Measurements from ENCODE around the gene TMEM8B.
"Not testable (repeated sequence)": the region's sequence is repeated elsewhere in the genome, so short reads cannot be mapped to it uniquely, and the experiment has no call there.

TMEM8B gene

DNA sequence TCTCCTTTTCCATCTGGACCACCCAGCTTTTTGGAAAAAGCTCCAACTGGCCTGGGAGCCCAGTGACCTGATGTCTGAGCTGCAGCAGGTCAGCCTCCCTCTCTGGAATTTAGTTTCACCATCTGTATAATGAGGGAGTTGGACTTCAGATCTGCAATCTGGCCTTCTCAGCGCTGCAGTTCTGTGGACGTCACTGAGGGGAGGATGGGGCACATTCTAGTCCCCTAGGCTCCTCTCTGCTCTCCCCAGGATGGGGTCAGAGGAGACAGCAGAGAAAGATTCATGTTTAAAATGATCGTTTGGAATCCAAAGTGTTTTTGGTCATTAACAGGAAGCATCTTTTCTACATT lies 30.9 kb downstream of the TMEM8B start:
- no peak for DNase-seq (ENCODE audit: low read depth, low spot score)
- no peak overlapping the region for H3K27ac ChIP-seq

DNA sequence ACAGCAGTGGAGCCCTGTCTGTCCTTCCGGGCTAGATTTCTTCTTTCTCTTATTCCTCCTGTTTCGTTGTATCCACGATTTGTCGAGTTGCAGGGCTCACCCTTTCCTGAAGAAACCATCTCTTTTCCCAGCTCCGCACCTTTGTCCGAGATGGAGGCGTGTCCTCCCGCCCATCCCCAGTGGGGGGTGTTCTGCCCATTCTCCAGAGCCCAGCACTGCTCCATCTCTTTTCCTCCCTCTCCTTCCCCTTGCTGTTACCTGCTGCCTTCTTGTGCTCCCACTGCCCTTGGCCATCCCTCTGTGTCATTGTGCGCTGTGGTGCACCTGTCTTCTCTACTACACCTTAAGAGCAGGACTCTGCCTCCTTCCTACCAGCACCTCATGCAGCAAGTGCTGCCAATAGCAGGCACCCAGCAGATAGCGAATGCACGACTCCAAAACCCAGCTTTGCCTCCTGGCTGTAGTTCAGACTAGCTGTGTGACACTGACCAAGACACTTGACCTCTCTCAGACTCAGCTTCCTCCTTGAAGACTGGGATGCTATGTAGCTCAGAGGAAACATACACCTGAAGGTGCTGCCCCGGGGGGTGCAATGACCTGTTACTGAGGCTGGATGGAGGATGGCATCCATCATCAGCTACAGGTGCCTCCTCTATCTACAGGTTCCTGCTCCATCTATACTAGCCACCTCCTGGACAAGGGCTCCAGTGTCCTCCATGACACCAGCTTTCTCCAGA lies 32.3 kb downstream of the TMEM8B start:
- no peak overlapping the region for H3K27ac ChIP-seq
- DNase-seq (ENCODE audit: low read depth, low spot score): no peak

DNA sequence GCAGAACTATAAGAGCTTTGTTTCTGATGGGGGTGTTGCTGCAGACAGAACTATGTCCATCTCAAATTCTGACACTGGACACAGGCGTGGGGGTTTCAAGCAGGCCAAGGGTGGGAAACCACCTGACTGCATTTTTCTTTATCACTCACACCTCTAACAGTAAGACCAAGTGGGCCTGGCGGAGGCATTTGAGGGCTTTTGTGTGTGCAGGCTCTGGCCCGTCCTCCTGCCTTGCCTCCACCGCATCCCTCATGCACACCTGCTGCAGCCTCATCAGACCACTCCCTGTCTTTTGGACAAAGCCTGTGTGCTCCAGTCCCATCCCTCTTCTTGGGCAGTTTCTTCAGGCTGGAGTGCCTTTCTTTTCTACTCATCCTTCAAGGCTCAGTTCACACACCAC lies 33.3 kb downstream of the TMEM8B start:
- no peak for DNase-seq (ENCODE audit: low read depth, low spot score)
- H3K27ac ChIP-seq: no peak overlapping the region

DNA sequence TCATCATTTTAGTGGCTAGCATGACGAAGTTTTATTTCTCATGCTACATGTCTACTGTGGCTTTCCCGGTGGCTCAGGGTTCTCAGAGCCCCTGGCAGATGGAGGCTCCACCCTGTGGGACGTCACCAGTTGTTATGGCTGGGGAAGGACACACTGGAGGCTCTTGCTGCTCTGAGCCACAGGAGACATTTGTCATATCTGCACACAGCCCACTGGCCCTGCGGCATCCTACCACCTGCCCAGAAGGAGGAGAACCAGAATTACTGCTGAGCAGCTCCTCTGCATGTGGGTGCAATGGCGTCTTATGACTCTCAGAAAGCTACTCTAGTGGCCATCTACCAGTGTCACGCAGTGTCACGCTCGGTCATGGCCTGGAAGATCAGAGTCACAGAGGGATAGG lies 34.6 kb downstream of the TMEM8B start:
- no peak overlapping the region for H3K27ac ChIP-seq
- DNase-seq (ENCODE audit: low read depth, low spot score): no peak

DNA sequence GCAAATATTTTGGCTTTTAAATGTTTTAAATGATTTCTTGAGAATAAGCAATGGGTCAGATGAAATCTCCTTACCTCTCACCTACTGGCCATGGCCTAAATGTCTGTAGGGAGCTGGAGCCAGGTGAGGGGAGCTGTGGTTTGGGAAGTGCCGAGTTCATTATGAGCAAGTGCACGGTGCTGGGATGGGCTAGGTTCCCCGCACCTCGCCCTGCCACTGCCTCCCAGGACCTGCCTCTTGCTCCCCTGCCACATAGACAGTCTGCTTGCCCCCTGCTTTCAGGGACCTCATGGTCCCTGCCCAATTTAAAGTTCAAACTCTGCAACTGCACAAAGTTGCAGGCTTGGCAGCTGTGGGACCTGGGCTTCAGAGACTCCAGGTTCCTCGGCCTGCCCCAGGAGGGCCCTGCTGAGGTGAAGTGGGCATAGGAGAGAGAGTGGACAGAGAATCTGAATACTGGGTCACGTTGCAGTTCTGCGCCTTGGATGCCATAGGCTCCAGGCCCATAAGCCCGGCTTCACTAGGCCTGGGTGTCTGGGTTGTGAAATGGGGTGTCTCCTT lies 35.7 kb downstream of the TMEM8B start:
- DNase-seq (ENCODE audit: low read depth, low spot score): no peak
- H3K27ac ChIP-seq: no peak overlapping the region

DNA sequence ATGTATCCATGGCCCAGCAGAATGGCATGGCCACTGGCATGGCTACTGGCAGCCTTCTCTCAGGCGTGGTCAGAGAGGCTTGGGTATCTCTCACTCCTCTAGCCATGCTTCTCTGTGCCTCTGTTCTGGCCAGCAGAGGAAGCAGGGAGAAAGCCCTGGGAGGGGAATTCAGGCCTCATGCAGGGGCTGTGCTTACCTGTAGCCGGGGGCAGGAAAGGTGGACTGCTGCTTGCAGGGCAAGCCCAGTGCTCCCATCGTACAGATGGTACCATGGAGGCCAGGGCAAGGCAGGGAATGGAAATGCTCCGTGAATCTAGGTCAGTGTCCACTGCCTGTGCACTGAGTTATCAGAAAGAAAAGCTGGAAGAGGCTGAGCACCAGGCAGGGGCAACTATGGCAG lies 38.5 kb downstream of the TMEM8B start:
- H3K27ac ChIP-seq: no peak overlapping the region
- DNase-seq (ENCODE audit: low read depth, low spot score): no peak

DNA sequence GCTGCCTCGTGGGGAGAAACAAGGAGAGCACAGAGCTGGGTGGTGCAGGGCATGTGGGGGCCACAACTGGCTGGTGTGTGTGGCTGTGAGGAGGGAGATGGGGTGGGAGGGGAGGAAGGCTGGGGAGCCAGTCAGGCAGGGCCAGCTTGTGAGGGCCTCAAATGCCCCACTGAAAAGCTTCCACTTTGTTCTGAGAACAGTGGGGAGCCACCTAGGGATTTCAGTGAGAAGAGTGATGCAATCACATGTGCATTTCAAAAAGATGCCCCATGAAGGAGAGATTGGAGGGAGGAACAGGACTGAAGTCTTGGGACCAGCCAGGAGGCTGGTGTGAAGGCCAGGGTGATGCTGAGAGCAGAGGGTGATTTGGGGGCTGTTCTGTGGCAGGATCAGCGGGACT lies 39.9 kb downstream of the TMEM8B start:
- DNase-seq (ENCODE audit: low read depth, low spot score): no peak
- H3K27ac ChIP-seq: no peak overlapping the region

DNA sequence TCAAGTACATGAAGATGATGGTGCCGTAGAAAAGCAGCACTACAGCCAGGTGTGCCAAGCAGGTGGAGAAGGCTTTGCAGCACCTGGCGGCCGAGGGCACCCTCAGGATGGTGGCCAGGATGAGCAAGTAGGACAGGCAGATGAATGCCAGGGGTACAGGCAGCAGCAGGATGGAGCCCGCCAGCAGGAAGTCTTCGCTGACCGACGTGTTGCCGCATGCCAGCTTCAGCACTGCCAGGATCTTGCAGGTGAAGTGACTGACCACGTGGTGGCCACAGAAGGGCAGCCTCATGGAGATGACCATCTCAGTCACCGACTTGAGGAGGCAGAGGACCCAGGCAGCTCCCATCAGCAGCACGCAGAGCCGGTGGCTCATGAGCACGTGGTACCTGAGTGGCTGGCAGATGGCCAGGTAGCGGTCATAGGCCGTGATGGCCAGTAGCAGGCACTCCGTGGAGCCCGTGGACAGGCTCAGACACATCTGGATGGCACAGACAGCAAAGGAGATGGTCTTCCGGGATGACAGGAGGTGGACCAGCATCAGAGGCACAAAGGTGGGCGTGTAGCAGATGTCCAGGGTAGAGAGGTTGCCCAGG lies 40.7 kb downstream of the TMEM8B start:
- no peak overlapping the region for H3K27ac ChIP-seq
- no peak for DNase-seq (ENCODE audit: low read depth, low spot score)

DNA sequence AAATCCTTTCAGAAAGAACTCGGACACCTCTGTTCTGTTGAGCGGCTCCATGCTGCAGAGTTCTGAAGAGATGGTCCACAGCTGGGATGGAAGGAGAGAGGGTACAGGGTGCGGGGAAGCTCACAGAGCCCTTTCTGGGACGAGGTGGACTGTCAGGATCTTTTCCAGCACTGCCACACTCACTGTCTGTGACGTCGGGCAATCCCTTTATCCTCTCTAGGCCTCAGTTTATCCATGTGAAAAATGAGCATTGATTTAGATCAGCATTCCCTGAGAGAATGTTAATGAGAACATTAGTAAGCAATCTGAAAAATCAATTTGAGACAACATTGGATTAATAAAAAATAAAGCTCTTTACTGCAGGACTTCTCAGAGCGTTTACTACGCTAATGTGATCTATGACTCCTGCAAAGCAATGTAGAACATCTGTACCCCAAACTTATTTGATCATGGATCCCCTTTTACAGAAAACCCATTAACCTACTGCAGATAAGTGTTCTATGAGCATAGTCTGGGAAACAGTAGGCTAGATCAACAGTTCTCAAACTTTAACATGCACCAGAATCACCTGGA lies 41.4 kb downstream of the TMEM8B start, which contains the start of gene OR13J1:
OR13J1 (minus strand) TSS at position 51 of the 573 bp plus-strand sequence; CDS start at position 51, 0 bp downstream.
- H3K27ac ChIP-seq: no peak within 1 kb of the TSS
- DNase-seq (ENCODE audit: low read depth, low spot score): no peak

DNA sequence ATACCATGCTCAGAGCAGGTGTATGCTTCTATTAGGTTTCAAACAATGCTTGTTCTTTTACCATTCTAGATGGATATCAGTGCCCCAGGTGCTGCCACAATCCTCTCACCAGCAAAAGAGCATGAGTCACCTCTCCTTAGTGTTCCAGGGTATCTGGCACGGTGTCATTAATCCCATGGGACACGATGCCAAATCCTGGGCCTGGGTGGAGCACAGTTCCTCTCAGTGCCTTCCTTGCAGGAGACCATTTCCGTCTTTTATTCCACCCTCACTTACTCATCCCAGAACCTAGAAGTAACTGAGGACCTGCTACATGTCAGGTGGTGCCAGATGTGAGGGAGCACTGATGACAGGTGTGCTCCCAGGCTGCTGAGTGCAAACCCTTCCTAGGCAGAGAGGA lies 42.5 kb downstream of the TMEM8B start:
- no peak overlapping the region for H3K27ac ChIP-seq
- no peak for DNase-seq (ENCODE audit: low read depth, low spot score)

DNA sequence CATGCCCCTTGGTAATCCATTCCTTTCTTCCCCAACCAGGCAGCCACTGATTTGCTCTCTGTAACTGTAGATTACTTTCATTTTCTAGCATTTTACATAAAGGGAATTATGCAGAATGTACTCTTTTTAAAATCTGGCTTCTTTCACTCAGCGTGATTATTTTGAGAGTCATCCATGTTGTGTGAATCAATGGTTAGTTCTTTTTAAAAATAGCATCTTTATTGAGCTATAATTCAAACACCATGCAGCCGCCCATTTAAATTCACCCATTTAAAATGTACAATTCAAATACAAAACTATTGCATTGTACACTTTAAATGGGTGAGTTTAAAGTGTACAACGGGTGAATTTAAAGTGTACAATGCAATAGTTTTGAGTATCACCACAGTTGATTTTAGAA lies 43.5 kb downstream of the TMEM8B start:
- H3K27ac ChIP-seq: no peak overlapping the region
- no peak for DNase-seq (ENCODE audit: low read depth, low spot score)

DNA sequence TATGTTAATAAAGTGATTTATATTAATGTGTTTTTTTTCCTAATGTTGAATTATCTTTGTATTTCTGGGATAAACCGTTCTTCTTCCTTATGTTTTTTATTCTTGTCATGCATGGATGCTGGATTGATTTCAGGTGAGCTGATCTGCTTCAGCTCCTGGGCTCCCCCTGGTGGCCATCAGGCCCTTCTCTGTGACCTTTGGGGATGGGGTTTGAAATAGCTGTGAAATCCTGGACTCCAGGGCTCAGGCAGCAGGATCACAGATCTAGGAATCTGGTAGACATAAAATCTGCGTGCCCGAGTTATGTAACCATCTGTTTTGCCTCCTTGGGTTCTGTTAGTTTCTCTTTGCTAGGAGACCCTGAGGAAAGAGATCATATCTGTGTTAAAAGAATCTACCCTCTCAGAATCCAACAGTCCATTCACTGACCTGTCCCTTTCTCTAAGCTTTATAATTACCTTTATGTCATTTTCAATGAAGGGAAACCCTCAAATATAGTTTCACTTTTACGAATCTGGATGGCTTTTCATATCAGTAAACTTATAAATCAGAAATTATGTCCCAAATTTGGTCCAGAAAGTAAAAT lies 53.3 kb downstream of the TMEM8B start:
- no peak for DNase-seq (ENCODE audit: low read depth, low spot score)

DNA sequence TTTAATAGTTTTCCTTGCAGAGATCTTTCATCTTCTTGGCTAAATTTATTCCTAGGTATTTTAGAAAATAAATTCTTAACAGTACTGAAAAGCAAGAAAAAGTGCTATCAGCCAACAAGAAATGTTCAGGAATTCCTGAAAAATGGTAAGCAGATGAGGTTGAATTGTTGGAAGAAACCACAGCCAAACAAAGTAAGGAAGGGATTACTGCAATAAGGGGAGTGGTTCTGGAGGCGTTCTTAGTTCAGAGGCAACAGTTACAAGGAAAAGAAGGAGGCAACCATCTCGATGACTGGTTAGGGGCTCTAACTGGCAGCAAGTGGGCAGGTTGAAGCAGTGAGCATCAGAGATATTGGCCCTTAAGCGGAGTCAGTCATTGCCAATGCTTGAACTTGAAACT lies 54.0 kb downstream of the TMEM8B start:
- H3K27ac ChIP-seq: no peak overlapping the region
- DNase-seq (ENCODE audit: low read depth, low spot score): no peak

More for the DNA sequence above, 53.3 kb downstream of the TMEM8B start:
- H3K27ac ChIP-seq: no peak overlapping the region

DNA sequence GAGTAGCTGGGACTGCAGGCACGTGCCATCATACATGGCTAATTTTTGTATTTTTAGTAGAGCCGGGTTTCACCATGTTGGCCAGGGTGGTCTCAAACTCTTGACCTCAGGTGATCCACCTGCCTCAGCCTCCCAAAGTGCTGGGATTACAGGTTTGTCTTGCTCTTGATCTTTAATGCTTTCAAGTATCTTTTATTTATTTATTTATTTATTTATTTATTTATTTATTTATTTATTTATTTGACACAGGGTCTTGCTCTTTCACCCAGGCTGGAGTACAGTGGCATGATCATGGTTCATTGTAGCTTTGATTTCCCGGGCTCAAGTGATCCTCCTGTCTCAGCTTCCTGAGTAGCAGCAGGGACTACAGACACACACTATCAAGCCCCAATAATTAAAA lies 55.9 kb downstream of the TMEM8B start:
- H3K27ac ChIP-seq; DNase-seq (ENCODE audit: low read depth, low spot score): not testable (repeated sequence)

DNA sequence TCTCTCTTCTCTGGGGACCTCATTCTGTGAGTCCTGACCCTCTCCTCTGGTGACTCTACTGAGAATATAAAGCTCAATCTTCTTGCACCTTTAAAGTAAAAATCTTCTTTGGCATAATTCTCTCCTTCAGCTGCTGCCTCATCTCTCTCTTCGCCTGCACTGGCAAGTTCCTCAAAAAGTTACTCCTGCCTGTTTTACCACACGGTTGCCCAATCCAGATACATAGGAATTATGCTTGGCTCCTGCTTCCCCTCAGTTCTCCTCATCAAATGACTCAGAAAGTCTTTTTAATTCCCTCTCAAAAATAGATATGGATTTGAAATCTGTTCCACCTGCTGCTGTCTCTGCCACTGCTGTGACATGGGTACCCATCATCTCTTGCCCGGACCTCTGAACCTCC lies 62.6 kb downstream of the TMEM8B start:
- no peak for DNase-seq (ENCODE audit: low read depth, low spot score)
- H3K27ac ChIP-seq: no peak overlapping the region

DNA sequence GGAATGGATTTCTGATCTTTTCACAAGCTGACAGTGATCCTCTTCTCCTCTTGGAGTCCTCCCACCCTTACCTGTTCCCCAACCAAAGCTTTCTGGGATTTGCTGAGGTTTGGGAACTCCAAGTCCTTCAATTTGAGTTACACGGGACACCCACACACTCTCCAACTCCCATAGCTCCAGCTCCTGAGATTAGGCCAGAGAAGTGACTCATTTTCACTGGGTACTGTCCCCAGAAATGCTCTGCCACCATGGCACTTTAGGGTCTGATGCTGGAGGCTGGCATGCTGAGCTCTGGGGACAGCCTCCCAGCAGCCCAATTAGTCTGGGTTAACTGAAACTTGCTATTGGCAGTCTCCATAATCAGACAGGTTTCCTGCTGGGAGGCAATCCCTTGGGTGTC lies 63.0 kb downstream of the TMEM8B start:
- no peak for DNase-seq (ENCODE audit: low read depth, low spot score)
- no peak overlapping the region for H3K27ac ChIP-seq

DNA sequence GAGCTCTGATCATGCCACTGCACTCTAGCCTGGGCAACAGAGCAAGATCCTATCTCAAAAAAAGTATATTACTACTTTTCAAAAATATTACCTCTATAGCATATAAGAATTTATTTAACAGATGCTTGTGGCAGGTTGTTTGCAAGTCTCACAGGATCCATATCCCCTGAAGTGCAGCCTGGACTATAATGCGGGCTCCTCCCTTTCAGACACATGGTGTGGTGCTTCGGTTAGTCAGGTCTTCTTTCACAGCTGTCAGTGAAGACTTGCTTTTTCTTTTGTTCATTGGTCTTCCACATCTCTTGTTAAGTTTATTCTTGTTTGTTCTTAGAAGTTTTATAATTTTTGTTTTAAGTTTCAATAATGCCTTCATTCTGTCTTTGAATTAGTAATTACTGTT lies 67.5 kb downstream of the TMEM8B start:
- H3K27ac ChIP-seq: no peak overlapping the region
- DNase-seq (ENCODE audit: low read depth, low spot score): no peak

DNA sequence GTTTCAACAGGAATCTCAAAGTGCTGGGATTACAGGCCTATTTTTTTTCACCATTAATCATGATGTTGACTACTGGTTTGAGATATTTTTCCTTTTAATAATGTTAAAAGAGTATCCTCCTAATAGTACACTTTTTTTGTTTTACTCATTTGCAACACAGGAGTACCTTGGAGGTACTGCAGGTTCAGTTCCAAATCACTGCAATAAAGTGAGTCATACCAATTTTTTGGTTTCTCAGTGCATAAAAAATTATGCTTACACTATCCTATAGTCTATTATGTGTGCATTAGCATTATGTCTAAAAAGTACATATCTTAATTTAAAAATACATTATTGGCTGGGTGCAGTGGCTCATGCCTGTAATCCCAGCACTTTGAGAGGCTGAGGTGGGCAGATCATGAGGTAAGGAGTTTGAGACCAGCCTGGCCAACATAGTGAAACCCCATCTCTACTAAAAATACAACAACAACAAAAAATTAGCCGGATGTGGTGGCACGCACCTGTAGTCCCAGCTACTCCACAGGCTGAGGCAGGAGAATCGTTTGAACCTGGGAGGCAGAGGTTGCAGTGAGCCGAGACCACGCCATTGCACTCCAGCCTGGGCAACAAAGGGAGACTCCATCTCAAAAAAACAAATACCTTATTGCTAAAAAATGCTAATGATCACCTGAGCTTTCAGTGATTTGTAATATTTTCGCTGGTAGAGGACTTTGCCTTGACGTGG lies 68.5 kb downstream of the TMEM8B start:
- not testable (repeated sequence) for DNase-seq (ENCODE audit: low read depth, low spot score); H3K27ac ChIP-seq

DNA sequence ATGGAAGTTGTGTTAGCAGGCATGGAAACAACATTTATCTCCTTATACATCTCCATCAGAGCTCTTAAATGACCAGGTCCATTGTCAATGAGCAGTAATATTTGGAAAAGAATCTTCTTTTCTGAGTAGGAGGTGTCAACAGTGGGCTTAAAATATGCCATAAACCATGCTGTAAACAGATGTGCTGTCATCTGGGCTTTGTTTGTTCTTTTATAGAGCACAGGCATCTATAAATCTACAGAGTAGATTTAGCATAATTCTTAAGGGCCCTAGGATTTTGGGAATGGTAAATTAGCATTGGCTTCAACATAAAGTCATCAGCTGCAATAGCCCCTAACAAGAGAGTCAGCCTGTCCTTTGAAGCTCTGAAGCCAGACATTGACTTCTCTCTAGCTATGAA lies 69.3 kb downstream of the TMEM8B start:
- no peak overlapping the region for H3K27ac ChIP-seq
- no peak for DNase-seq (ENCODE audit: low read depth, low spot score)

DNA sequence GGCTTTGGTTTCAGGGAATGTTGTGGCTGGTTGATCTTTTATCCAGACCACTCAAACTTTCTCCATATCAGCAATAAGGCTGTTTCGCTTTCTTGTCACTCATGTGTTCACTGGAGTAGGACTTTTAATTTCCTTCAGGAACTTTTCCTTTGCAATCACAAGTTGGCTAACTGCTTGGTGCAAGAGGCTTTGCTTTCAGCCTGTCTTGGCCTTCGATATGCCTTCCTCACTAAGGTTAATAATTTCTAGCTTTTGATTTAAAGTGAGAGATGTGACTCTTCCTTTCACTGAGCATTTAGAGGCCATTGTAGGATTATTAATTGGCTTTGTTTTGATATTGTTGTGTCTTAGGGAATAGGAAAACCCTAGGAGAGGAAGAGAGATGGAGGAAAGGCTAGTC lies 70.0 kb downstream of the TMEM8B start:
- DNase-seq (ENCODE audit: low read depth, low spot score): no peak
- no peak overlapping the region for H3K27ac ChIP-seq

DNA sequence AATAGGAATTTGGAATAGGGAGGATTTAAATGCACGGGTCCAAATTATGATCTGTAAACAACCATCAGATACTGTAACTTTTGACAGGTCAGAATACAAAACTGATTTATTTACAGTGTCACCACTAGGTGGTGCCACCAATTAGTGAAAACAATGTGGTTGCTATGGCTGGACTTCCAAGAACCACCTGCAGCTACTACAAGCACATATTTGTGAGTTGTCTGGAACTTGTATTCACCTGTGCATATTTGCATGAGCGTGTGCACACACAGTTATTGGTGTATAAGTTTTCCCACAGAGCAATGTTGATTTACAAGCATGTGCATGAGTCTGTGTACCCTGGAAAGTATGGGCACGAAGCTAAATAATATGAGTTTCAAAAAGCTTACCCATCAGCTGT lies 74.0 kb downstream of the TMEM8B start:
- no peak for DNase-seq (ENCODE audit: low read depth, low spot score)
- no peak overlapping the region for H3K27ac ChIP-seq

Measured in epithelial cell of prostate (primary cell).